CD14-positive monocyte (primary cell): Measurements from ENCODE around the gene STAT6. TPM values are rescaled to one million over a fixed set of nuclear protein-coding genes. Genes with fewer than 3 reads are reported as not detected.
A peak's percentile ranks its signal among the peaks of the same experiment; 100 is the strongest.

Source experiments
- DNase-seq, 3 donors: peaks; one replicate each; pipeline ENCODE4 v3.0.0-alpha.2; 2011 to 2022
- H2AFZ ChIP-seq: 2 replicates; pipeline ENCODE4 v1.6.0; 2012; ENCODE audit warnings: mild to moderate bottlenecking, low read depth, low read length, inconsistent platforms; ENCODE audit not compliant: insufficient read depth, poor library complexity, severe bottlenecking
- H3K27ac ChIP-seq, 2 donors: 1 replicate in 1 of 2; 2 replicates in 1 of 2; pipeline ENCODE4 v1.5.1; 2012 to 2013; ENCODE audit warnings: low read length in 2 of 2, control low read depth in 1 of 2, inconsistent platforms in 1 of 2, low read depth in 1 of 2, mild to moderate bottlenecking in 1 of 2
- H3K27me3 ChIP-seq, 2 donors: one replicate each; pipeline versions ENCODE4 v1.6.0 to v1.6.1; 2011 to 2013; ENCODE audit warnings: low read length in 2 of 2; ENCODE audit not compliant: control insufficient read depth in 2 of 2, insufficient read depth in 2 of 2
- H3K36me3 ChIP-seq, 2 donors: replicated peaks in 1 of 2; 1 replicate in 1 of 2; 2 replicates in 1 of 2; pipeline versions ENCODE4 v1.5.1 to v1.6.1; 2012 to 2013; ENCODE audit warnings: low read length in 2 of 2, control low read depth in 1 of 2, inconsistent platforms in 1 of 2, mild to moderate bottlenecking in 1 of 2; ENCODE audit not compliant: insufficient read depth in 2 of 2, control insufficient read depth in 1 of 2
- H3K4me1 ChIP-seq, 2 donors: 1 replicate in 1 of 2; 2 replicates in 1 of 2; pipeline versions ENCODE4 v1.5.1 to v1.6.1; 2012 to 2013; ENCODE audit warnings: low read length in 2 of 2, control low read depth in 1 of 2, inconsistent platforms in 1 of 2, mild to moderate bottlenecking in 1 of 2, moderate library complexity in 1 of 2; ENCODE audit not compliant: insufficient read depth in 2 of 2, control insufficient read depth in 1 of 2
- H3K4me2 ChIP-seq: replicated peaks from 2 replicates; pipeline ENCODE3; 2012; ENCODE audit warnings: low read length, moderate library complexity, mild to moderate bottlenecking; ENCODE audit not compliant: poor library complexity, severe bottlenecking; ENCODE audit errors: extremely low read depth
- H3K4me3 ChIP-seq, 3 experiments: fragments of 200-600 bp in 1 of 3; sonication (generic) in 1 of 3; replicated peaks in 1 of 3; 1 replicate in 2 of 3; 2 replicates in 1 of 3; pipeline ENCODE4 v1.5.1; 2011 to 2013; ENCODE audit warnings: low read length in 3 of 3, mild to moderate bottlenecking in 3 of 3, control low read depth in 2 of 3, low read depth in 2 of 3, inconsistent platforms in 1 of 3, moderate library complexity in 1 of 3
- H3K79me2 ChIP-seq: 2 replicates; pipeline ENCODE4 v1.6.0; 2012; ENCODE audit warnings: mild to moderate bottlenecking, control low read depth, inconsistent platforms, low read length, moderate library complexity; ENCODE audit not compliant: insufficient read depth
- H3K9ac ChIP-seq: 2 replicates; pipeline ENCODE4 v1.6.0; 2017; ENCODE audit warnings: low read length, mild to moderate bottlenecking; ENCODE audit not compliant: insufficient read depth, poor library complexity, severe bottlenecking
- H3K9me3 ChIP-seq, 2 donors: replicated peaks in 1 of 2; 1 replicate in 1 of 2; 2 replicates in 1 of 2; pipeline versions ENCODE4 v1.5.1 to v1.6.1; 2012 to 2013; ENCODE audit warnings: low read length in 2 of 2, control low read depth in 1 of 2; ENCODE audit not compliant: control insufficient read depth in 1 of 2, insufficient read depth in 1 of 2
- H4K20me1 ChIP-seq: 2 replicates; pipeline ENCODE4 v1.6.0; 2012; ENCODE audit warnings: mild to moderate bottlenecking, low read length, control low read depth, moderate library complexity; ENCODE audit not compliant: insufficient read depth
- H3K27ac Mint-ChIP-seq, 7 donors: one replicate each; pipeline ENCODE4 v1.8.0; 2020; ENCODE audit warnings: mild to moderate bottlenecking in 7 of 7, mixed read lengths in 7 of 7, moderate library complexity in 6 of 7, inconsistent platforms in 2 of 7
- H3K27me3 Mint-ChIP-seq, 3 donors: one replicate each; pipeline ENCODE4 v1.8.0; 2021 to 2022; ENCODE audit warnings: low read depth in 3 of 3, mild to moderate bottlenecking in 3 of 3, mixed read lengths in 3 of 3, moderate library complexity in 3 of 3, inconsistent platforms in 1 of 3
- H3K36me3 Mint-ChIP-seq, 2 donors: one replicate each; pipeline ENCODE4 v1.8.0; 2020; ENCODE audit warnings: mixed read lengths in 2 of 2, inconsistent platforms in 1 of 2, mild to moderate bottlenecking in 1 of 2
- H3K4me1 Mint-ChIP-seq: one replicate; pipeline ENCODE4 v1.8.0; 2020; ENCODE audit warnings: mild to moderate bottlenecking, mixed read lengths
- H3K4me3 Mint-ChIP-seq, 2 donors: one replicate each; pipeline ENCODE4 v1.8.0; 2020; ENCODE audit warnings: mild to moderate bottlenecking in 2 of 2, mixed read lengths in 2 of 2, moderate library complexity in 1 of 2
- H3K9me3 Mint-ChIP-seq, 7 donors: one replicate each; pipeline ENCODE4 v1.8.0; 2020 to 2022; ENCODE audit warnings: mixed read lengths in 7 of 7, mild to moderate bottlenecking in 6 of 7, moderate library complexity in 6 of 7, inconsistent platforms in 2 of 7
- WGBS: methylation state at CpG from one replicate; pipeline ENCODE4 v1.1.5; 2013; ENCODE audit warnings: missing lambda C conversion rate; ENCODE audit not compliant: insufficient coverage; 5-methylcytosine and 5-hydroxymethylcytosine counted together
- intact Hi-C, 2 donors: fragments of 100-400 bp; cut with micrococcal nuclease; formaldehyde crosslinking; loops; one replicate each; pipeline versions ENCODE4 v1.15.0 to v1.15.1; 2023
- polyA plus RNA-seq, 3 donors: library from polyadenylated mRNA; depleted of rRNA in 1 of 3; unstranded in 2 of 3; stranded (reverse) in 1 of 3; fragments of 300-500 nt in 2 of 3; fragments of >200 nt in 1 of 3; fragmentation: Illumina TruSeq in 2 of 3; gene quantifications; 1 replicate in 2 of 3; 2 replicates in 1 of 3; pipeline ENCODE4 v1.2.3, GENCODE V29; 2012 to 2021
- TF ChIP-seq, protein P1 (sequence below): fragments of 200-600 bp; IDR thresholded peaks from one replicate; pipeline ENCODE4 v1.8.0; 2022; ENCODE audit warnings: antibody characterized with exemption, mild to moderate bottlenecking

STAT6 gene
- polyA plus RNA-seq, 3 donors, result 132 to 637 (median 154) TPM

- WGBS, result 94% methylated on average over 7 of the region's 10 CpGs
- Histone ChIP-seq H3K9me3 (no peaks in the 10 kb centered on the region), H3K36me3 (peaks cover 63 to 87% of the 10 kb centered on the region in 2 donors), H2AFZ (no peak overlapping the region), H3K27ac (peak overlapping the region in 1 of 2 donors; percentile 82), H3K9ac (no peak overlapping the region), H3K4me3 (no peak overlapping the region), H4K20me1 (peaks cover 83% of the 10 kb centered on the region), H3K4me1 (peaks cover 53 to 55% of the 10 kb centered on the region in 2 donors), H3K4me2 (no peak overlapping the region), H3K79me2 (peaks cover 50% of the 10 kb centered on the region), H3K27me3 (no peaks in the 10 kb centered on the region)
- intact Hi-C loops, result no loop called here
- DNase-seq, result no peak
- no peaks in the 10 kb centered on the region for H3K9me3 Mint-ChIP-seq
- H3K36me3 Mint-ChIP-seq, result peaks cover 82 to 90% of the 10 kb centered on the region in 2 donors
- TF ChIP-seq, protein P1, sequence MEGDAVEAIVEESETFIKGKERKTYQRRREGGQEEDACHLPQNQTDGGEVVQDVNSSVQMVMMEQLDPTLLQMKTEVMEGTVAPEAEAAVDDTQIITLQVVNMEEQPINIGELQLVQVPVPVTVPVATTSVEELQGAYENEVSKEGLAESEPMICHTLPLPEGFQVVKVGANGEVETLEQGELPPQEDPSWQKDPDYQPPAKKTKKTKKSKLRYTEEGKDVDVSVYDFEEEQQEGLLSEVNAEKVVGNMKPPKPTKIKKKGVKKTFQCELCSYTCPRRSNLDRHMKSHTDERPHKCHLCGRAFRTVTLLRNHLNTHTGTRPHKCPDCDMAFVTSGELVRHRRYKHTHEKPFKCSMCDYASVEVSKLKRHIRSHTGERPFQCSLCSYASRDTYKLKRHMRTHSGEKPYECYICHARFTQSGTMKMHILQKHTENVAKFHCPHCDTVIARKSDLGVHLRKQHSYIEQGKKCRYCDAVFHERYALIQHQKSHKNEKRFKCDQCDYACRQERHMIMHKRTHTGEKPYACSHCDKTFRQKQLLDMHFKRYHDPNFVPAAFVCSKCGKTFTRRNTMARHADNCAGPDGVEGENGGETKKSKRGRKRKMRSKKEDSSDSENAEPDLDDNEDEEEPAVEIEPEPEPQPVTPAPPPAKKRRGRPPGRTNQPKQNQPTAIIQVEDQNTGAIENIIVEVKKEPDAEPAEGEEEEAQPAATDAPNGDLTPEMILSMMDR, result no peak
- H3K27me3 Mint-ChIP-seq, result peaks cover 0 to 1% (median 0%) of the 10 kb centered on the region in 3 donors
- H3K4me1 Mint-ChIP-seq, result peaks cover 70% of the 10 kb centered on the region
- no peak overlapping the region for H3K4me3 Mint-ChIP-seq
- H3K27ac Mint-ChIP-seq, result peak overlapping the region in 4 of 7 donors; percentile 24 to 86 (median 45)
These were observed 34.4 kb upstream of the STAT6 start for GRCh38 chr12:57145460-57146059.

DNA sequence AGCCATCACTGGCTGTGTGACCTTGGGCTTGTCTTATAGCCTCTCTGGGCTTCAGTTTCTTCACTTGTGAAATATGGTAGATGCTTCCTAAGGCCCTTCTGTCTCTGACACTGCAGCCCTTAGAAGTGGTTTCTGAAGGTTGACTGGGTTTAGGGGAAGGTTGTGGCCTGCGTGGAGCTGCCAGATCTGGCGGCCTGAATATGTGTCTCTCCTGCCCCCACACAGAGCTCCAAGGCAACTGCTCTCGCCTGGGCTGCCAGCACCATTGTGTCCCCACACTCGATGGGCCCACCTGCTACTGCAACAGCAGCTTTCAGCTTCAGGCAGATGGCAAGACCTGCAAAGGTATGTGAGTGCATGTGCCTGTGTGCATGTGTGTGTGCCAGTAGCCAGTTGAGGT is 32.3 kb upstream of the STAT6 start:
- H3K4me3 ChIP-seq, result no peak overlapping the region
- H3K9ac ChIP-seq, result no peak overlapping the region
- peaks cover 47% of the 10 kb centered on the region for H3K79me2 ChIP-seq
- no peaks in the 10 kb centered on the region for H3K9me3 ChIP-seq
- intact Hi-C loops, result no loop called here
- H3K9me3 Mint-ChIP-seq, result no peaks in the 10 kb centered on the region
- TF ChIP-seq, protein P1, result no peak
- peak overlapping the region in 1 of 7 donors; percentile 50 for H3K27ac Mint-ChIP-seq
- peaks cover 92% of the 10 kb centered on the region in 2 donors for H3K36me3 Mint-ChIP-seq
- H3K4me1 ChIP-seq, result peaks cover 49 to 51% of the 10 kb centered on the region in 2 donors
- H3K4me1 Mint-ChIP-seq, result peaks cover 68% of the 10 kb centered on the region
- no peak overlapping the region for H2AFZ ChIP-seq
- H3K4me2 ChIP-seq, result no peak overlapping the region
- H4K20me1 ChIP-seq, result peaks cover 97% of the 10 kb centered on the region
- no peak overlapping the region for H3K4me3 Mint-ChIP-seq
- H3K27ac ChIP-seq, result no peak overlapping the region
- 88% methylated on average over 4 of the region's 4 CpGs for WGBS
- no peaks in the 10 kb centered on the region for H3K27me3 ChIP-seq
- H3K36me3 ChIP-seq, result peaks cover 81 to 100% of the 10 kb centered on the region in 2 donors
- DNase-seq, result no peak
- peaks cover 0 to 3% (median 0%) of the 10 kb centered on the region in 3 donors for H3K27me3 Mint-ChIP-seq
